ENCODE data around the gene CLEC4G. TPM values are rescaled to one million over a fixed set of nuclear protein-coding genes. Genes with fewer than 3 reads are reported as not detected.

CLEC4G gene
- total RNA-seq, 4 donors from 2014 or later: 0.55 to 1.1 TPM; not detected in 2

DNA sequence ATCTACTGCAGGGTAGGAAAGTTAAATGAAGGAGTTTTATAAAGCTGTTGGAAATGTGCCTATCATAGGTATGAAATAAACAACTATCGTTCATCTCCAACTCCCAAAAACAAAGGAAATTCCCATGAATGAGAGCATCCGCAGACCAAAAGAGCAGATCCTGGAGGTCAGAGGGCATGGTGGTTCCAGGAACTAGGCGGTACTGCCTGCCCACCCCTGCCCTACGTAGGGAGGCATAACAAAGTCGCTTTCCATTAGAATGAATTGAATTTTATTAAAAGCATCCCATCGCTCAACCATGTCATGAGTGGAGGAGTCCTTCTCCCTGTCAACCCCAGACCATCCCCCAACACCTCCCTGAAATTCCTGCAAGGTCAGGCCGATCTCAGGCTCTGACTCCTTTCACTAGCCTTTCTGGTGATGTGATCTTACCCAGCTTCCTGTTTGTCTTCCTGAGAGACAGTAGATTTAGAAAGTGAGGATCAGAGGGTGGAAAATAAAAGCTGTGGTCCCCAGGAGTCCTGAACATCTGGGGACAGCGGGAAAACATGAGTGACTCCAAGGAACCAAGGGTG is 30.9 kb upstream of the CLEC4G start, which contains the start of gene CLEC4M:
TSS of gene CLEC4M (plus strand) at position 525 of the 575 bp plus-strand sequence. CDS start at position 549, 24 bp downstream.
- H3K27ac ChIP-seq: no peak within 1 kb of the TSS
- H3K27me3 ChIP-seq: no peaks in the 10 kb centered on the region
- no peaks in the 10 kb centered on the region for H3K4me1 ChIP-seq
- H3K9me3 ChIP-seq: peaks cover 12 to 18% of the 10 kb centered on the region in 2 donors
- no peak within 1 kb of the TSS for H3K4me3 ChIP-seq
- WGBS, 2 donors (ENCODE audit: low coverage in 1 of 2): 65 to 87% methylated on average over 3 to 8 of the region's 8 CpGs
- in situ Hi-C loops (cut with MboI; ENCODE audit: low pct_ligation_motif_present in 1 of 4, low pct_unique_long_range_greater_than_20kb in 1 of 4, low sequenced_read_pairs in 3 of 4) (no loop called here), intact Hi-C loops (cut with DNase I; ENCODE audit: low total_unique reads) (no loop called here)
- no peak for TF ChIP-seq POLR2AphosphoS5 (IDR thresholded peaks at IDR 0.05)
- TF ChIP-seq, protein P1, sequence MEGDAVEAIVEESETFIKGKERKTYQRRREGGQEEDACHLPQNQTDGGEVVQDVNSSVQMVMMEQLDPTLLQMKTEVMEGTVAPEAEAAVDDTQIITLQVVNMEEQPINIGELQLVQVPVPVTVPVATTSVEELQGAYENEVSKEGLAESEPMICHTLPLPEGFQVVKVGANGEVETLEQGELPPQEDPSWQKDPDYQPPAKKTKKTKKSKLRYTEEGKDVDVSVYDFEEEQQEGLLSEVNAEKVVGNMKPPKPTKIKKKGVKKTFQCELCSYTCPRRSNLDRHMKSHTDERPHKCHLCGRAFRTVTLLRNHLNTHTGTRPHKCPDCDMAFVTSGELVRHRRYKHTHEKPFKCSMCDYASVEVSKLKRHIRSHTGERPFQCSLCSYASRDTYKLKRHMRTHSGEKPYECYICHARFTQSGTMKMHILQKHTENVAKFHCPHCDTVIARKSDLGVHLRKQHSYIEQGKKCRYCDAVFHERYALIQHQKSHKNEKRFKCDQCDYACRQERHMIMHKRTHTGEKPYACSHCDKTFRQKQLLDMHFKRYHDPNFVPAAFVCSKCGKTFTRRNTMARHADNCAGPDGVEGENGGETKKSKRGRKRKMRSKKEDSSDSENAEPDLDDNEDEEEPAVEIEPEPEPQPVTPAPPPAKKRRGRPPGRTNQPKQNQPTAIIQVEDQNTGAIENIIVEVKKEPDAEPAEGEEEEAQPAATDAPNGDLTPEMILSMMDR (IDR thresholded peaks at IDR 0.05): no peak
- DNase-seq: no peak
- no peaks in the 10 kb centered on the region for H3K36me3 ChIP-seq

DNA sequence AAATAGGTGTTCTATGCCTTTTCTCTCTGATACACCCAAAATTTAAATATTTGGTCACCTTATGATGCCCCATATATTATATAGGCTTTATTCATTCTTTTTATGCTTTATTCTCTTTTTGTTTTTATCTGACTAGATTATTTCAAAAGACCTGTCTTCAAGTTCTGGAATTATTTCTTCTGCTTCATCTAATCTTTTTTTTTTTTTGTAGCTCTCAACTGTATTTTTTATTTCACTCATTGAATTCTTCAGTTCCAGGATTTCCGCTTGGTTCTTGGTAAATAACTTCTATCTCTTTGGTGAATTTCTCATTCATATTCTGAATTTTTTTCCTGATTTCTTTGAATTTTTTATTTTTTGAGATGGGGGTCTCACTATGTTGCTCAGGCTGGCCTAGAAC is 27.2 kb upstream of the CLEC4G start:
- Histone ChIP-seq H3K27ac (no peak overlapping the region), H3K36me3 (no peaks in the 10 kb centered on the region), H3K4me1 (no peaks in the 10 kb centered on the region), H3K4me3 (no peak overlapping the region), H3K27me3 (no peaks in the 10 kb centered on the region), H3K9me3 (peaks cover 15 to 33% of the 10 kb centered on the region in 2 donors)
- in situ Hi-C loops (cut with MboI; ENCODE audit: low pct_ligation_motif_present in 1 of 4, low pct_unique_long_range_greater_than_20kb in 1 of 4, low sequenced_read_pairs in 3 of 4) (no loop called here), intact Hi-C loops (cut with DNase I; ENCODE audit: low total_unique reads) (no loop called here)
- WGBS, 2 donors (ENCODE audit: low coverage in 1 of 2): 93% methylated on average over 1 of the region's 1 CpG; no CpG with 5 or more reads in 1 of the 2 donors
- no peak for DNase-seq
- TF ChIP-seq EP300 (IDR thresholded peaks at IDR 0.05; ENCODE audit: low read depth): no peak
- TF ChIP-seq, protein P1 (IDR thresholded peaks at IDR 0.05): no peak
- TF ChIP-seq POLR2A (IDR thresholded peaks at IDR 0.05): no peak
- no peak for TF ChIP-seq POLR2AphosphoS5 (IDR thresholded peaks at IDR 0.05)

DNA sequence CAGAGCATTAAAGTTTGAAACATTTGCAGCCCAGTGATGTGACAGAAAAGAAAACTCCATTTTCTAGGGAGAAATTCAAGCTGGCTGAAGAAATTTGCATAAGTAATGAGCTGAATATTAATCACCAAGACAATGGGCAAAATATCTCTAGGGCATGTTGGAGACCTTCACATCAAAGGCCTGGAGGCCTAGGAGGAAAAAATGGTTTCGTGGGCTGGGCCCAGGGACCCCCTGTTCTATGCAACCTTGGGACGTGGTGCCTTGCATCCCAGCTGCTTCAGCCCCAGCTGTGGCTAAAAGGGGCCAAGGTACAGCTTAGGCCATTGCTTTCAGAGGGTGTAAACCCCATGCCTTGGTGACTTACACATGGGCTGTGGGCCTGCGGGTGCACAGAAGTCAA is 25.4 kb upstream of the CLEC4G start:
- Histone ChIP-seq H3K27ac (no peak overlapping the region), H3K36me3 (no peaks in the 10 kb centered on the region), H3K4me1 (no peaks in the 10 kb centered on the region), H3K9me3 (peaks cover 15 to 33% of the 10 kb centered on the region in 2 donors), H3K27me3 (no peaks in the 10 kb centered on the region), H3K4me3 (no peak overlapping the region)
- 77% methylated on average over 3 of the region's 3 CpGs; no CpG with 5 or more reads in 1 of the 2 donors for WGBS, 2 donors (ENCODE audit: low coverage in 1 of 2)
- TF ChIP-seq EP300 (IDR thresholded peaks at IDR 0.05; ENCODE audit: low read depth) (no peak), POLR2A (IDR thresholded peaks at IDR 0.05) (no peak), POLR2AphosphoS5 (IDR thresholded peaks at IDR 0.05) (no peak)
- TF ChIP-seq, protein P1 (IDR thresholded peaks at IDR 0.05): no peak
- no peak for DNase-seq
- intact Hi-C loops (cut with DNase I; ENCODE audit: low total_unique reads) (no loop called here), in situ Hi-C loops (cut with MboI; ENCODE audit: low pct_ligation_motif_present in 1 of 4, low pct_unique_long_range_greater_than_20kb in 1 of 4, low sequenced_read_pairs in 3 of 4) (no loop called here)

DNA sequence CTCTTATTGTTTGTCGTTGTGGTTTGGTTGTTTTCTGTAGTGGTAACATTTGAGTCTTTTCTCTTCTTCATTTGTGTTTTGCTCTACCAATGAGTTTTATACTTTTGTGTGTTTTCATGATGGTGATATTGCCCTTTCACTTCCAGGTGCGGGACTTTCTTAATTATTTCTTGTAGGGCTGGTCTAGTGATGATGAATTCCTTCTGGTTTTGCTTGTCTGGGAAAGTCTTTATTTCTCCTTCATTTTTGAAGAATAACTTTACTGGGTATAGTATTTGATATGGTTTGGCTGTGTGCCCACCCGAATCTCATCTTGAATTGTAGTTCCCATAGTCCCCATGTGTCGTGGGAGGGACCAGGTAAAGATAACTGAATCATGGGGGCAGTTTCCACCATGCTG is 24.3 kb upstream of the CLEC4G start:
- in situ Hi-C loops (cut with MboI; ENCODE audit: low pct_ligation_motif_present in 1 of 4, low pct_unique_long_range_greater_than_20kb in 1 of 4, low sequenced_read_pairs in 3 of 4) (no loop called here), intact Hi-C loops (cut with DNase I; ENCODE audit: low total_unique reads) (no loop called here)
- no peaks in the 10 kb centered on the region for H3K36me3 ChIP-seq
- WGBS, 2 donors (ENCODE audit: low coverage in 1 of 2): 47 to 53% methylated on average over 3 to 4 of the region's 4 CpGs
- no peak overlapping the region for H3K4me3 ChIP-seq
- peaks cover 15 to 33% of the 10 kb centered on the region in 2 donors for H3K9me3 ChIP-seq
- DNase-seq: no peak
- TF ChIP-seq, protein P1 (IDR thresholded peaks at IDR 0.05): no peak
- no peak for TF ChIP-seq POLR2A (IDR thresholded peaks at IDR 0.05)
- TF ChIP-seq POLR2AphosphoS5 (IDR thresholded peaks at IDR 0.05): no peak
- TF ChIP-seq EP300 (IDR thresholded peaks at IDR 0.05; ENCODE audit: low read depth): no peak
- H3K27me3 ChIP-seq: no peaks in the 10 kb centered on the region
- no peak overlapping the region for H3K27ac ChIP-seq
- no peaks in the 10 kb centered on the region for H3K4me1 ChIP-seq
